Neutrophil (primary cell): ENCODE data around the gene LRRTM4.

Experiments
- H3K27ac ChIP-seq: fragments of 200-600 bp; sonication (generic); 2 replicates; pipeline ENCODE4 v1.5.1; 2016; ENCODE audit warnings: mild to moderate bottlenecking, moderate library complexity
- H3K27me3 ChIP-seq: fragments of 200-600 bp; sonication (generic); 2 replicates; pipeline ENCODE4 v1.6.0; 2016; ENCODE audit warnings: mild to moderate bottlenecking
- H3K36me3 ChIP-seq: fragments of 200-600 bp; sonication (generic); 2 replicates; pipeline ENCODE4 v1.5.1; 2017
- H3K4me1 ChIP-seq, 2 experiments: fragments of 200-600 bp in 1 of 2; sonication (generic) in 1 of 2; 1 replicate in 1 of 2; 2 replicates in 1 of 2; pipeline versions ENCODE4 v1.5.1 to v1.6.1; 2013 to 2016; ENCODE audit warnings: low read depth in 1 of 2, low read length in 1 of 2, mild to moderate bottlenecking in 1 of 2, moderate library complexity in 1 of 2; ENCODE audit not compliant: control insufficient read depth in 1 of 2, insufficient read depth in 1 of 2
- H3K4me3 ChIP-seq, 2 experiments: fragments of 200-600 bp in 1 of 2; sonication (generic) in 1 of 2; 1 replicate in 1 of 2; 2 replicates in 1 of 2; pipeline ENCODE4 v1.5.1; 2013 to 2016; ENCODE audit warnings: low read depth in 1 of 2, low read length in 1 of 2, mild to moderate bottlenecking in 1 of 2, moderate library complexity in 1 of 2
- H3K9me3 ChIP-seq: fragments of 200-600 bp; sonication (generic); 2 replicates; pipeline ENCODE4 v1.5.1; 2016
- CTCF ChIP-seq: fragments of 200-600 bp; sonication (generic); IDR thresholded peaks from 2 replicates; pipeline ENCODE4 v1.5.1; 2016; ENCODE audit warnings: antibody characterized with exemption

LRRTM4 gene

DNA sequence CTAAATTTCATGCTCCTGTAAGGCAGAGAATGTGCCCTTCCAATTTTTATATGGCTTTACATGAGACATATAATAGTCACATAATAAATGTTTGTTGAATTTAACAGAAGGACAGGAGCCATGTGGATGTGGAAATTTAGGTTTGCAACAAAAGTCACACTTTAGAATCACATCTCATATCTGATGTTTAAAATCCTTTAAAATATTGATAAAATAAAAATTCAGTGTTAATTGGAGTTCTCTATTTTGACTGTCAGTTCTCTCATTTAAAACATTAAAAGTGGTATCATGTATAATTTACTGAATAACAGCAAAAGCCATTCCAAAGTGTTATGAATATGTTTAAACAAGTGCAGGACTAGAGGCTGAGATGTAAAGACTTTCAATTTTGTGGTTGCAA, 594.1 kb downstream of the LRRTM4 start:
- H3K9me3 ChIP-seq = no peaks in the 10 kb centered on the region
- no peak overlapping the region for H3K27ac ChIP-seq
- H3K4me3 ChIP-seq = no peak overlapping the region
- H3K36me3 ChIP-seq = no peaks in the 10 kb centered on the region
- no peaks in the 10 kb centered on the region for H3K4me1 ChIP-seq
- H3K27me3 ChIP-seq = no peaks in the 10 kb centered on the region
- no peak for TF ChIP-seq CTCF

- no peak for TF ChIP-seq CTCF
- Histone ChIP-seq H3K4me3 (no peak overlapping the region), H3K4me1 (no peaks in the 10 kb centered on the region), H3K36me3 (no peaks in the 10 kb centered on the region), H3K27me3 (no peaks in the 10 kb centered on the region), H3K9me3 (no peaks in the 10 kb centered on the region), H3K27ac (no peak overlapping the region)
These were observed 601.2 kb downstream of the LRRTM4 start for GRCh38 chr2:76921006-76921405.

DNA sequence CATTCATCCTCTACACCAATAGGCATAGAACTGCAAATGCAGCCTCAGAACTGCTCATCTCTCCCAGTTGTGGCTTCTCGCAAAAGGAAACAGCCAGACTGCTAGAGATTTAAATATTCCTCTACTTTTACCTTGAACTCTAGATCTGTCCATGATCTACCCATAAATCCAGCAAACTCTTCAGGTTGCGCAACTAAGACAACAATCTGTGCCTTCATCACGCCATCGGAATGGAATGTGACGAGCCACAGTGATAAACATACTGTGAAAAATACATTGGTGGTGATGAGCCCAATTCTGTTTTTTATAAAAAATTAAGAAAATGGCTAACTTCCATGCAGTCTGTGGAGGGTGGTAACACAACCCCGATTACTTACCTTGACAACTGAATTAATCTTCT, 626.7 kb downstream of the LRRTM4 start:
- no peaks in the 10 kb centered on the region for H3K4me1 ChIP-seq
- no peak overlapping the region for H3K27ac ChIP-seq
- no peaks in the 10 kb centered on the region for H3K36me3 ChIP-seq
- no peaks in the 10 kb centered on the region for H3K27me3 ChIP-seq
- H3K4me3 ChIP-seq = no peak overlapping the region
- TF ChIP-seq CTCF = no peak
- no peaks in the 10 kb centered on the region for H3K9me3 ChIP-seq

GRCh38 chr2:76870581-76870980, 651.6 kb downstream of the LRRTM4 start:
- TF ChIP-seq CTCF = no peak
- no peaks in the 10 kb centered on the region for H3K27me3 ChIP-seq
- H3K4me1 ChIP-seq = no peaks in the 10 kb centered on the region
- no peaks in the 10 kb centered on the region for H3K9me3 ChIP-seq
- H3K27ac ChIP-seq = no peak overlapping the region
- H3K36me3 ChIP-seq = no peaks in the 10 kb centered on the region
- no peak overlapping the region for H3K4me3 ChIP-seq

- no peak overlapping the region for H3K27ac ChIP-seq
- H3K4me1 ChIP-seq = no peaks in the 10 kb centered on the region
- no peaks in the 10 kb centered on the region for H3K36me3 ChIP-seq
- no peak for TF ChIP-seq CTCF
- H3K9me3 ChIP-seq = no peaks in the 10 kb centered on the region
- H3K4me3 ChIP-seq = no peak overlapping the region
- H3K27me3 ChIP-seq = no peaks in the 10 kb centered on the region
These were observed 652.2 kb downstream of the LRRTM4 start for GRCh38 chr2:76870011-76870410.

DNA sequence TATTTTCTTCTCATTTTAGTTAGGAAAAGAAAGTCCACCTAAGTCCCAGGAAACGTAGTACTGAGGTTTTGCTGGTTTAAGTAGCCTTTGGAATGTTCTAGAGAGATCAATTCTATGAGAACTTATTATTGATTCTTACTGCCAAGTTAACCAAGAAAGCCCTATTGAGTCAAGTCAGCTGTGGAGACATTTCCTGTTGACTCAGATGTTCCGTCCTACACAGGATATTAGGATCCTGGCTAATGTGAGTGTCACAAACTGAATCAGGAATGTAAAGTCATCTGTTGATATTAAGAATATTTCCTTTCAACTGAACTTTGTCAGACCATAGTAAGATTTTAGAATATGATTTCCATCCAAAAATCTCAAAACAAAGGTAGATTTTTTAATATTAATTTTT, 654.3 kb downstream of the LRRTM4 start:
- no peaks in the 10 kb centered on the region for H3K27me3 ChIP-seq
- H3K36me3 ChIP-seq = no peaks in the 10 kb centered on the region
- TF ChIP-seq CTCF = no peak
- H3K4me3 ChIP-seq = no peak overlapping the region
- no peaks in the 10 kb centered on the region for H3K4me1 ChIP-seq
- no peak overlapping the region for H3K27ac ChIP-seq
- no peaks in the 10 kb centered on the region for H3K9me3 ChIP-seq
